Measurements from ENCODE around the gene AP4E1.

- TF ChIP-seq CTCF (IDR thresholded peaks at IDR 0.05; ENCODE audit: insufficient read depth, low read length, poor library complexity, severe bottlenecking), result no peak
- no peak for TF ChIP-seq EZH2phosphoT487 (conservative IDR thresholded peaks at IDR 0.05; ENCODE audit: low read length)
These were observed 47.7 kb upstream of the AP4E1 start for GRCh38 chr15:50860824-50861223.

Measured in SU-DHL-6 (cell line).